Hepatocyte (in vitro differentiated cells): ENCODE results near the gene VAMP4. TPM values are rescaled to one million over a fixed set of nuclear protein-coding genes. Genes with fewer than 3 reads are reported as not detected.

Experiments used
- DNase-seq: peaks from one replicate; pipeline ENCODE4 v3.0.0-alpha.2; 2016; ENCODE audit warnings: low spot score
- H2AFZ ChIP-seq: fragments of 200-600 bp; sonication (generic); 2 replicates; pipeline ENCODE4 v1.6.0; 2016; ENCODE audit warnings: antibody characterized with exemption, mild to moderate bottlenecking
- H3K27ac ChIP-seq: fragments of 200-600 bp; sonication (generic); 2 replicates; pipeline ENCODE4 v1.5.1; 2016; ENCODE audit warnings: mild to moderate bottlenecking
- H3K27me3 ChIP-seq: fragments of 200-600 bp; sonication (generic); 2 replicates; pipeline ENCODE4 v1.6.1; 2016
- H3K36me3 ChIP-seq: fragments of 200-600 bp; sonication (generic); replicated peaks from 2 replicates; pipeline ENCODE4 v1.5.1; 2016; ENCODE audit warnings: low read depth; ENCODE audit not compliant: insufficient read depth
- H3K4me1 ChIP-seq: fragments of 200-600 bp; sonication (generic); 2 replicates; pipeline ENCODE4 v1.5.1; 2016; ENCODE audit warnings: mild to moderate bottlenecking, moderate library complexity; ENCODE audit not compliant: insufficient read depth
- H3K4me2 ChIP-seq: fragments of 200-600 bp; sonication (generic); 2 replicates; pipeline ENCODE4 v1.6.0; 2016
- H3K4me3 ChIP-seq: fragments of 200-600 bp; sonication (generic); 2 replicates; pipeline ENCODE4 v1.5.1; 2016; ENCODE audit warnings: mild to moderate bottlenecking
- H3K79me2 ChIP-seq: fragments of 200-600 bp; sonication (generic); 2 replicates; pipeline ENCODE4 v1.6.0; 2017; ENCODE audit warnings: mild to moderate bottlenecking
- H3K9me2 ChIP-seq: fragments of 200-600 bp; sonication (generic); replicated peaks from 2 replicates; pipeline ENCODE4 v1.6.0; 2017; ENCODE audit warnings: mild to moderate bottlenecking; ENCODE audit not compliant: insufficient read depth
- H3K9me3 ChIP-seq: fragments of 200-600 bp; sonication (generic); 2 replicates; pipeline ENCODE4 v1.5.1; 2016; ENCODE audit warnings: low read depth, mild to moderate bottlenecking
- H4K20me1 ChIP-seq: fragments of 200-600 bp; sonication (generic); 2 replicates; pipeline ENCODE4 v1.6.0; 2016; ENCODE audit warnings: mild to moderate bottlenecking; ENCODE audit not compliant: insufficient read depth, poor library complexity, severe bottlenecking
- CTCF ChIP-seq: fragments of 200-600 bp; sonication (generic); IDR thresholded peaks from 2 replicates; pipeline ENCODE4 v1.5.1; 2016; ENCODE audit warnings: antibody characterized with exemption, mild to moderate bottlenecking; ENCODE audit not compliant: poor library complexity
- EZH2 ChIP-seq: fragments of 200-600 bp; sonication (generic); IDR thresholded peaks from 2 replicates; pipeline ENCODE4 v1.6.1; 2016; ENCODE audit warnings: antibody characterized with exemption, mild to moderate bottlenecking, borderline replicate concordance
- EZH2phosphoT487 ChIP-seq: fragments of 200-600 bp; sonication (generic); IDR thresholded peaks from one replicate; pipeline ENCODE4 v1.6.1; 2018; ENCODE audit warnings: antibody characterized with exemption, mild to moderate bottlenecking, low read depth, moderate library complexity; ENCODE audit not compliant: unreplicated experiment, severe bottlenecking
- WGBS: methylation state at CpG from one replicate; pipeline ENCODE4 v1.1.6; 2016; ENCODE audit warnings: low lambda C conversion rate; ENCODE audit errors: missing lambda C conversion rate; 5-methylcytosine and 5-hydroxymethylcytosine counted together
- polyA plus RNA-seq: library from polyadenylated mRNA; unstranded; fragments of >200 nt; fragmentation: Nextera tagmentation; extraction: Ambion mirVana; gene quantifications from 2 replicates; pipeline ENCODE4 v1.2.1, GENCODE V29; 2016
- total RNA-seq: library from RNA; depleted of rRNA; stranded (reverse); fragments of >200 nt; gene quantifications from 2 replicates; pipeline ENCODE4 v1.2.3, GENCODE V29; 2014

The VAMP4 gene
- total and polyA plus RNA-seq, 2 experiments from 2014 or later: 8.9 to 9.5 TPM

- Histone ChIP-seq H3K9me3 (no peaks in the 10 kb centered on the region), H3K27ac (no peak overlapping the region), H3K4me2 (no peak overlapping the region), H3K9me2 (no peaks in the 10 kb centered on the region), H3K4me1 (no peaks in the 10 kb centered on the region), H3K36me3 (no peaks in the 10 kb centered on the region), H4K20me1 (no peaks in the 10 kb centered on the region), H2AFZ (no peak overlapping the region), H3K4me3 (no peak overlapping the region), H3K79me2 (no peaks in the 10 kb centered on the region), H3K27me3 (no peaks in the 10 kb centered on the region)
- 100% methylated on average over 1 of the region's 1 CpG for WGBS
- TF ChIP-seq CTCF (no peak), EZH2phosphoT487 (no peak), EZH2 (no peak)
- no peak for DNase-seq
Measured at GRCh38 chr1:171712341-171712740, 29.5 kb downstream of the VAMP4 start.

- 93% methylated on average over 4 of the region's 4 CpGs for WGBS
- H3K9me3 ChIP-seq: no peaks in the 10 kb centered on the region
- H3K4me2 ChIP-seq: no peak overlapping the region
- H3K79me2 ChIP-seq: no peaks in the 10 kb centered on the region
- no peaks in the 10 kb centered on the region for H3K36me3 ChIP-seq
- DNase-seq: no peak
- H3K4me3 ChIP-seq: no peak overlapping the region
- H3K27me3 ChIP-seq: no peaks in the 10 kb centered on the region
- no peaks in the 10 kb centered on the region for H3K4me1 ChIP-seq
- no peak overlapping the region for H3K27ac ChIP-seq
- no peaks in the 10 kb centered on the region for H4K20me1 ChIP-seq
- no peaks in the 10 kb centered on the region for H3K9me2 ChIP-seq
- H2AFZ ChIP-seq: no peak overlapping the region
- TF ChIP-seq EZH2: no peak
- no peak for TF ChIP-seq CTCF
- no peak for TF ChIP-seq EZH2phosphoT487
Measured at GRCh38 chr1:171711643-171712042, 30.2 kb downstream of the VAMP4 start.

GRCh38 chr1:171707583-171707982 is 34.3 kb downstream of the VAMP4 start:
- Histone ChIP-seq H3K27ac (no peak overlapping the region), H3K27me3 (no peaks in the 10 kb centered on the region), H3K4me1 (no peaks in the 10 kb centered on the region), H3K36me3 (no peaks in the 10 kb centered on the region), H3K4me2 (no peak overlapping the region), H3K9me2 (no peaks in the 10 kb centered on the region), H3K79me2 (no peaks in the 10 kb centered on the region), H2AFZ (no peak overlapping the region), H3K4me3 (no peak overlapping the region), H3K9me3 (no peaks in the 10 kb centered on the region), H4K20me1 (no peaks in the 10 kb centered on the region)
- TF ChIP-seq EZH2: no peak
- no peak for TF ChIP-seq CTCF
- TF ChIP-seq EZH2phosphoT487: no peak
- no peak for DNase-seq
- 95% methylated on average over 3 of the region's 3 CpGs for WGBS

- Histone ChIP-seq H3K79me2 (no peaks in the 10 kb centered on the region), H4K20me1 (no peaks in the 10 kb centered on the region), H3K9me3 (no peaks in the 10 kb centered on the region), H3K4me2 (no peak overlapping the region), H3K27me3 (no peaks in the 10 kb centered on the region), H3K9me2 (no peaks in the 10 kb centered on the region), H2AFZ (no peak overlapping the region), H3K4me3 (no peak overlapping the region), H3K27ac (no peak overlapping the region), H3K36me3 (no peaks in the 10 kb centered on the region), H3K4me1 (no peaks in the 10 kb centered on the region)
- DNase-seq: no peak
- TF ChIP-seq EZH2 (no peak), EZH2phosphoT487 (no peak), CTCF (no peak)
Measured at GRCh38 chr1:171702598-171702997, 39.3 kb downstream of the VAMP4 start.
